HG03139 (cell line): ENCODE results near the gene PRDX3.
A peak's percentile ranks its signal among the peaks of the same experiment; 100 is the strongest.

Experiments
- ATAC-seq: cut with Tn5 transposase; IDR thresholded peaks from one replicate; pipeline ENCODE4 v1.9.1; 2021; ENCODE audit not compliant: unreplicated experiment

PRDX3 gene

DNA sequence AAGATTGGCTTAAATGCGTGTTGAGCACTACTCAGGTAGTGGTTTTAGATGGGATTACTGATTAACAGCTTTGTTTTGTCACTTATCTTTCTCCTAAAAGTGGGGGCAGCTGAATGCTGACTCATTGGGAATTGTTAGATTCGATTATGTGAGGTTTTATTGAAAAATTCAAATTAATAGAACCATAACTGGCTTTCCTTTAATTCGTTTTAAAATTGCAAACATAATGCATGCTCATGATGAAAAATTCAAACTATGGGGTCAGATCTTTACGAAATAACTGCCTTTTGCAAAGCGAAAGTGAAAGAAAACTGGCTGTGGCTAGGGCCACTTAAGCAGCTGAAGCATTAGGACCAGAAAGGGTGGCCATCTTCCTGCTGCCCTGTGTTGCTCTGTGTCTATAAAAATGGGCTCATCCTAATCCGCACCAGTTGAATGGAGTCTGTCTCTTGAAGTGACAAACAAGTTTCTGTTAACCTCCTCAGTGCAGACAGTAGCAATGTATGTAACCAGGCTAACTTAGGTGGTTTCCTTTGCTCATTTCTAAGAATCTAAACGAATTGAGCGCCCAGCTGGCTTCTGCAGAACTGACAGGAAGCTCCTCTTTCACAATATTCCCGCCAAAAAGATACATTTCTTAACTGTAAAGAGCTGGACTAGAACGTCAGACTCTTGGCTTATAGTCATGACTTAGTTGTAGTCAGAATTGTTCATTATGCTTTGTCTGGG is 46.9 kb downstream of the PRDX3 start:
- peak; percentile 76 for ATAC-seq

GRCh38 chr10:119129721-119130120 is 48.9 kb downstream of the PRDX3 start:
- ATAC-seq = no peak

GRCh38 chr10:119125942-119126341 is 52.7 kb downstream of the PRDX3 start:
- ATAC-seq = no peak

- ATAC-seq = no peak
Observed at GRCh38 chr10:119120875-119121274, 57.7 kb downstream of the PRDX3 start.

GRCh38 chr10:119120413-119120867 is 58.2 kb downstream of the PRDX3 start:
- peak; percentile 84 for ATAC-seq

DNA sequence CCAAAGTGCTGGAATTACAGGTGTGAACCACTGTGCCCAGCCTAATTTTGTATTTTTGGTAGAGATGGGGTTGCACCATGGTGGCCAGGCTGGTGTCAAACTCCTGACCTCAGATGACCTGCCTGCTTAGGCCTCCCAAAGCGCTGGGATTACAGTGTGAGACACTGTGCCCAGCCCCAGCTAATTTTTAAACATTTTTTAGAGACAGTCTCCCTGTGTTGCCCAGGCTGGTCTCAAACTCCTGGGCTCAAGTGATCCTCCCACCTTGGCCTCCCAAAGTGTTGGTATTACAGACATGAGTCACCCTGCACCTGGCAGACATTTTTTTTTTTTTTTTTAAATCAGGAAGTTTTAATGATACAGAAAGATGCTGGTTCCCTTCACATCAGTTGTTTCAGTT is 59.2 kb downstream of the PRDX3 start:
- no peak for ATAC-seq

- no peak for ATAC-seq
Observed at GRCh38 chr10:119118231-119118630, 60.4 kb downstream of the PRDX3 start.
